ENCODE data around the gene CAPN6.

CAPN6 gene, protein sequence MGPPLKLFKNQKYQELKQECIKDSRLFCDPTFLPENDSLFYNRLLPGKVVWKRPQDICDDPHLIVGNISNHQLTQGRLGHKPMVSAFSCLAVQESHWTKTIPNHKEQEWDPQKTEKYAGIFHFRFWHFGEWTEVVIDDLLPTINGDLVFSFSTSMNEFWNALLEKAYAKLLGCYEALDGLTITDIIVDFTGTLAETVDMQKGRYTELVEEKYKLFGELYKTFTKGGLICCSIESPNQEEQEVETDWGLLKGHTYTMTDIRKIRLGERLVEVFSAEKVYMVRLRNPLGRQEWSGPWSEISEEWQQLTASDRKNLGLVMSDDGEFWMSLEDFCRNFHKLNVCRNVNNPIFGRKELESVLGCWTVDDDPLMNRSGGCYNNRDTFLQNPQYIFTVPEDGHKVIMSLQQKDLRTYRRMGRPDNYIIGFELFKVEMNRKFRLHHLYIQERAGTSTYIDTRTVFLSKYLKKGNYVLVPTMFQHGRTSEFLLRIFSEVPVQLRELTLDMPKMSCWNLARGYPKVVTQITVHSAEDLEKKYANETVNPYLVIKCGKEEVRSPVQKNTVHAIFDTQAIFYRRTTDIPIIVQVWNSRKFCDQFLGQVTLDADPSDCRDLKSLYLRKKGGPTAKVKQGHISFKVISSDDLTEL

DNA sequence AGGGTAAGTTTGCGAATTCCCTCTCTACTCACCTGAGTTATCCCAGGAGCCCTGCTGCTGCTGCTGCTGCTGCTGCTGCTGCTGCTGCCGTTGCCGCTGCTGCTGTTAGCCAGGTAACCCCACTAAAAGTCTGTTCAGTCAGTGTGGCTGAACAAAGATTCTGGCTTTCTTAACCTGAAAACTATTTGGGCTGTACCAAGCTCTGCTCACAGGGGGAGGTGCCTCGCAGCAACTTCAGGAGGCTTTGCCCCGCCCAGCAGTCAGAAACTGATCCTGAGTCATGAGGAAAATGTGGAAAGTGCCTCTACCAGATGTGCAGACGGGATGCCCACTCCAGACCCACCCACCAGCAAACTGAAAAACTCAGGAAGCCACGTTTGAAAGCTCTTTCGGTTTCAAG, at the start of gene CAPN6:
Gene CAPN6 (minus strand): TSS at position 145 of the 400 bp plus-strand sequence. CDS start 6,547 bp downstream, outside the sequence.
- DNase-seq (ENCODE audit: low spot score): peak; percentile 34

DNA sequence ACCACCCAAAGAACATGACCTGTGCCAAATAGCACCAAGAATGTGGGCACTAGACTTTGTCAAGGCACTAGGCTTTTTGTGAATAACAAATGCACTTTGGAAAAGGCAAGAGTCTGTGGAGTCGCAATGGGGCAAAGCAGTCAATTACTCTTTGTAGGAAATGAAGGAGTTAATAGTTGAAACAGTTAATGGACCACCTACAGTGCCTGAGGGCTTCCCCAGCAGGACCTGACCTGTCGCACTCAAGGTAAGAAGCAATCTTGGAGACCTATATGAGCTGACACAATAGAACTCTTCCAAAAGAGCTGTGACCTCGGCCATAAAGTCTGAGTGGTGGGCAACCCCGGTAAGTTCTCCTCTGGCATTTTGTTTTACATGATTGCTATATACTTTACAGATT, 49.2 kb upstream of the CAPN6 start:
- DNase-seq (ENCODE audit: low spot score): no peak

DNA sequence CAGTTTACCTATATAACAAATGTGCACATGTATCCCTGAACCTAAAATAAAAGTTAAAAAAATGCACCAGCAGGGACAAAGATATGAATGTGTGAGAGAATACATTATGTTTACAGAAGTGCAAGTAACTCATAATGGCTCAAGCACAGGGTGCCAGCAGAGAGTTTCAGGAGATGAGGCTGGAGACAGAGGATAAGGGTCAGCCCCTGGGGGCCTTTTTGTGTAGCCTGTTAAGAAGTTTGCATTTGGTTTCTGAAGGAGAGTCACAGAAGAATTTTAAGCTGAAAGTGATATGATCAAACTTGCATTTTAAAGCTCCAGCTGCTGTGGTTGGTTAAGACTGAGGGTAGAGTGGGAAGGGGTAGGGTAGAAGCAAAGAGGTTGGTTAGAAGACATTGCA, 48.6 kb upstream of the CAPN6 start:
- DNase-seq (ENCODE audit: low spot score): no peak

DNA sequence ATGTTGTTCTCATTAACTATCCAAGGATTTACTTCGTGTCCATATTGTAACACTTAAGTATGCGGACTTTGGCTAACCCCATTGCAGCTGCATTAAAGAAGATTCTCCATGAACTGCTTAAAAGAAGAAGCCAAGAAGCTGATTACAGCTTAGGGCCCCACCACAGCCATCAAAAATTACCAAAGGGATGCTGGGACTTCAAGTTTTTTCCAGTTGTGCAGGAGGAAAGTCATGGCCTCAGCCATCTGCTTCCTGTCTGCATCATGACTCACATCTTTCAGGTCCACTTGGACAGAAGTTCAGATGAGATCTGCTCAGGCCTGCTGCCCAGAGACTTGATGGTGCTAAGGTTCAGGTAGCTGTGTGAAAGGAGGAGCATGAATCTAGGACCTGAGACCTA, 38.8 kb upstream of the CAPN6 start:
- DNase-seq (ENCODE audit: low spot score): no peak

DNA sequence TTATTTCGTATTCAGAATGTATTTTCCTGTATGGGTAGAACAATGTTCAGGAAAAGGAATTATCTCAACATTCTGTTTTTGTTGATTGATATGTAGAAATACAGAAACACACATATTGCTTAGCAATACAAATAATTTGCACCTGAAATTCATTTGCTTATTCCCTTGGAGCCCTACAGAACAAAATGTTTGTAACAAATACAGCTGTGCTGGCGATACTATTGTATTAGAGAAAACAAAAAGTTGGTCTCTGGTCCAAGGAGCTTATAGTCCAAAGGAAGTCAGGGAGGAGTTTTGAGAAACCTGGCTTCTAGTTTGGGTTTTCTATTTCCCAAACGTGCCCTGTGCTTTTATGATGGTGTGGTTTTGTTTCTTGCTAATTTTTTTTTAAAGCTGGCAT, 37.8 kb upstream of the CAPN6 start:
- no peak for DNase-seq (ENCODE audit: low spot score)

DNA sequence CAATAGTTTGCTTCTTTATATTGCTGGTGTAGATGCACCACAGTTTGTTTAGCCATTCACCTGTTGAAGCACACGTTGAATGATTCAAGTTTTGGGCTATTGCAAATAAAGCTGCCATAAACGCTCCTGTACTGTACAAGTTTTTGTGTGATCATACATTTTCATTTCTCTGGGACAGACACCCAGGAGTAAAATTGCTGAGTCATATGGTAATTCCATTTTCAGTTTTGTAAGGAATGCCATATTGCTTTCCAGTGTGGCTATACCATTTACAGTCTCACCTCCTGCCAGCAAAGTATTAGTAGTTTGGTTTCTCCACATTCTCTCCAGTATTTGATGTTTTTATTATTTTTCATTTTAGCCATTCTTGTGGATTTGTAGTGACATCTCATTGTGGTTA, 32.0 kb upstream of the CAPN6 start:
- no peak for DNase-seq (ENCODE audit: low spot score)

DNA sequence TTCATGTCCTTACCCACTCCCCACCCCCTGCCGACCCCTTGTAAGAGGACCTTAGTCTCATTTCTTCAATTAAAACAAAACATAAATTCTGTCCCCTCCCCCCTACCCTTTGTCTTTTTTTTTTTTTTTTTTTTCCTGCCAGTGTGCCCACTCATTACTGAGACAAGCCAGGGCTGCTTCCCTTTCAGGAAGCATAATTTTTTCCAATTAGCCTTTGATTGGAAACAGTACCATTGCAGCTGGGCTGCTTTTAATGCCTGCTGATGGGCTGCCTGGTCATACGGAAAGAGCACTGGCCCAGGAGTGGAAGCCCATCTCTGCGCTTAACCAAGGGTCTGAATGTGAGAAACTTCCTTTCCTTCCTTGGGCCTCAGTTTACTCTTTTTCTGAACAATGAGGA, 18.6 kb upstream of the CAPN6 start:
- DNase-seq (ENCODE audit: low spot score): no peak

DNA sequence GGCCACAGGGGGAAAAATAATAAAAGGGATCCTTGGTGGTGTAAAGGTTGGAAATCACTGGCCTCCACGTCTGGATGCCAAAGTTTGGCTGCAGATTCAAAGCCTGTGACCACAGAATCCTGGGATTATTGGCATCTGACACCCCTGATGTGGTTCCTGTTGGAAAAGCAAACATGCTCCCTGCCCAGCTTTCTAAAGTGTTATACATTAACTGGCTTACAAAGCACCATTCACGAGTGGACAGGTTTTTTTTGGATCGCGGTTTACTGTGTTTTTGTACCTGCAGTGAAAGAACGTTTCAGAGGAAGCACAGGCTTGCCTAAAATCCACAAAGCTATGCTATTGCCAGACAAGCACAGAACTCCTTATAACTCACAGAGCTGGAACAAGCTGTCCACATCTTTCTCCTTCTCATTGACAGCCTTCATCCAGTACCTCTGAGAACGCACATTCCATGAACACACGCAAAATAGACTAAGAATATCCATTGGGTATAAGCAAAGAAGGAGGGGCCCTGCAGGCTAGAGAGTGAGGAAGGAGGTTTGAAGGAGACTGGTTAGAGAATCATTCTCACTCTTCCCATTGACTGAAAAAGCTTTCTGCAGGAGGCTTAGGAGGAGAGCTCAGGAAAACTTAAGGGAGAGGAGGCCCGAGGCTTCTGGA, 14.5 kb upstream of the CAPN6 start:
- DNase-seq (ENCODE audit: low spot score): no peak

DNA sequence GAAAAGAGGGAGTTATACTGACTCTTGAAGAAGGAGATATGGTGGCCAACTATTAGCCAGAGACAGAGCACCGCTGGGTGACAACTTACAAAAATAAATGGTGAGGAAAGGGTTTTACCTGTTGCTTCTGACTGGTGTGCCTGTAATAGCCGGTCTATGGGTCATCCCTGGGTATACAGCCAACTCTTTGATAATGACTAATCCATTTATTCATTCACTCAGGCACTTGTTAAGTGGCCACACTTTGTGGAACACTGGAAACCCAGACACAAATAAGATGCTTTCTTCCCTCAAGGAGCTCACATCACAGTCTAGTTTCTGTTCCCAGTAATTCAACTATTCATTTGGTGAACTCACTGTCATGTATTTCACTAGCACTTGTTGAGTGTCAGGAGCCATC, 13.2 kb upstream of the CAPN6 start:
- DNase-seq (ENCODE audit: low spot score): no peak

DNA sequence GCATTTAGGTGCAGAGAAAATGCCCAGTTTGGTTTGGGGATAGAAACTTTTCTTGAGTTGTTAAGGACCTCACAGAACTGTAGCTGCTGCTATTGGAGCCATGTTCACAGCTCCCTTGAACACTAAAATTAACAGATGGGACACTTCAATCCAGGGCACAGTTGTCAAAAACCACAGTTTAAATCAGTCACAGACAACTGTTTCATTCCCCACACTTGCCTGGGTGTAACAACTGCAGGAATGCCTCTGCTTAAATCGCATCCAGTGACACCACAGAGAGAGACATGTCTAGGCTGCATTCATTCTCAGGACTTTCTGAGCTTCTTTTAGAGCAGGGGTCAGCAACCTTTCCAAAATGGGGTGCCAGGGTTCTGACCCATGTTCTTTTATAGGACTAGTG, 12.7 kb upstream of the CAPN6 start:
- no peak for DNase-seq (ENCODE audit: low spot score)

DNA sequence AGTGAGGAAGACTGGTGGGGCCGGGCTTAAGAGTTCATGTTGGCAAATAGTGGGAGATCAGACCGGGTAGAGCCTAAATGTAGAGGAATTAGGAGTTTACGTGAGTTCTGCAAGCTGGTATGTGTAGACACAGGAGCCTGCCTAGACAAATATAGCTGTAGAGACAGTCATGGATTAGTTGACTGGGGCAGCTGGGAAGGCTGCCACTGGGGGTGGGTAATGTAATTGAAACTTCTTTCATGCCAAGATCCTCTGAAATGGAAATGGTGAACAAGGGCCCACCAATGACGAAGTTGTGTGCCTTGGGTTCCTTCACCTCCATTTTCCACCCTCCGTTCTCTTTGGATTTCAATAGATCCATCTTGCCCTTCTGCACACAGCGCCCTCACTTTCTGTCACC, 11.9 kb upstream of the CAPN6 start:
- no peak for DNase-seq (ENCODE audit: low spot score)

DNA sequence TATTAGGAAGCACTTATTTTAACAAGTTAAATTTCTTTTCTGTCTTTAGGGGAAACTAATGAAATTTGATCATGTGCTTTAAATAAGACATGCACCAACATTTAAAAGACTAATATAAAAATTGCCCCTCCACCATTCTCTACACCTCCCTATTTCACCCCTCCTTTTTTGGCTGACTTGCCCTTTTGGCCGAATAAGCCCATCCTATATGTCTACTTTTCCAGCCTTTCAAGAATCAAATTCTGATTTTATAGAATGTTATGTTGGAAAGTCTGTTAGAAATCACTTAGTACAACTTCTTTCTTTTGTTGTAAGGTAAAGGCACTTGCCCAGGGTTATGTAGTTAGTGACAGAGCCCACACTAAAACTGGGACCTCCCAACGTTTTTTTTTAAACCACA, 1.8 kb downstream of the CAPN6 start:
- DNase-seq (ENCODE audit: low spot score): no peak

DNA sequence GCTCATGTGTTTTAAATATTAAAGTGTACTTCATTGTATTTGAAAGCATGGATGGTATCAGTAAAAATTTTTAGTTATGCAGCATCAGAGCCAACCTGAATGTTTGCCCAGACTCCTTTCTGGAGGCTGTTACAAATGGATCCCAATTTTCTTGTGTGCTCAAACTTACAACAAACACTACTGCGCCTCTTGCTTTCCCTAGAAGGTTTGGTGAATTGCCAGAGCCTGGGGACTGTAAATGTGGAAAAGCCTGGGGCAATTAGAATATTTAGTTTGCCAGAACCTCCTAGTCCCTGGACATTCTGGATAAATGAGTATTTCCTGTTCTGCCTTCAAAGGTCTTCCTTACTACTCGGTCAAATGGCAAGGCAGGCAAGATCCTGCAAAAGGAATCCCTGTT, 4.8 kb downstream of the CAPN6 start:
- no peak for DNase-seq (ENCODE audit: low spot score)

DNA sequence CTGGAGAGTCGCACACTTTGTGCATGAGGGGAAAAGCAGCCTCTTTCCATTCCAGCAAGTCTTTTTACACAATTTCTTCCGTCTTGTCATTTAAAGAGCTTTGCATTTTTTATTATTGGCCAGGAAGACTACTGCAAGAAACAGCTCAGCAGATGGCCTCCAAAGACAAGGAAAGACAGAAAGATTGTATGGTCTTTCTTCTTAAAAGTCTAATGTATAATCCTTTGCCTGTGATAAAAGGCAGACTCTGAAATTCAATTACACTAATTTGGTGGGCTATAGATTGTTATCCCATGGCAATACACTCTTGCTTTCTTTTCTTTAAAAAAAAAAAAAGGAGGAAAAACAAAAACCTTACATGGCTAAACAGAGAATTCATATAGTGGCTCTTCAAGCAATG, 5.9 kb downstream of the CAPN6 start:
- no peak for DNase-seq (ENCODE audit: low spot score)

DNA sequence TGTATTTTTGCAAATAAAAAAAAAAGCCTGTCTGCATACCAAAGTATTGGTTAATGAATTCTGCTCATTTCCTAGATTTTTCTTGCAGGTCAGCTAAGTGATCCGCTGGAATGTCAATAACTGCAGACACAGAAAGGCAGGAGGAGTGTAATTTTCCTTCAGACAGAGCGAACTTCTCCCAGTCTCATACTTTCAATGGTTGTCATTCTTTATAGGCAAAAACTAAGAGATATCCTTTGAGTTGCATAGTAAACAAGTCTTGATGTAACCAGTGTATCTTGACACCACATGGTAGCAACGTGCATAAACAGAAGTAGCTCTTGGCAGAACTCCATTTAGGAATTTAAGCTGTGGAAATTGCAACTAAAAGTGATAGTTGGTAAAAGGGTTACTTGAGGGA, 8.2 kb downstream of the CAPN6 start:
- peak; percentile 7 for DNase-seq (ENCODE audit: low spot score)

DNA sequence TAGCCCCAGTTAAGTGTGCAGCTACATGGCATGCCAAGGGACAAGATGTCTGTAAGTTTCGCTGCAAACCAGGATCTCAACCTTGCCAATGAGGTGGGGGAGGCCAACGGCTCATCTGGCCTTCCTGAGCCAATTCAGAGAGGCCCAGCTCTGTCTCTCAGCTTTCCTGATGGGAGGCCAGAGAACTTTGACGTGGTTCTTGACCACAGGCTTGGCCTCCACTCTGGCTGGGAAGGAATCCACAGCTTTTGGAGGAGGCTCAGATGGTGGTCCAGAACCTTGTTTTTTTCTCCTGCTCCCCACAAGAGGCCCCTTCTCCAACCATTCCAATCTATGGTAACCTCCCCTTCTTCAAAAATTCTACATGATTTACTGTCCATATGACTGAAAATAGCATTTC, 9.8 kb downstream of the CAPN6 start:
- no peak for DNase-seq (ENCODE audit: low spot score)

DNA sequence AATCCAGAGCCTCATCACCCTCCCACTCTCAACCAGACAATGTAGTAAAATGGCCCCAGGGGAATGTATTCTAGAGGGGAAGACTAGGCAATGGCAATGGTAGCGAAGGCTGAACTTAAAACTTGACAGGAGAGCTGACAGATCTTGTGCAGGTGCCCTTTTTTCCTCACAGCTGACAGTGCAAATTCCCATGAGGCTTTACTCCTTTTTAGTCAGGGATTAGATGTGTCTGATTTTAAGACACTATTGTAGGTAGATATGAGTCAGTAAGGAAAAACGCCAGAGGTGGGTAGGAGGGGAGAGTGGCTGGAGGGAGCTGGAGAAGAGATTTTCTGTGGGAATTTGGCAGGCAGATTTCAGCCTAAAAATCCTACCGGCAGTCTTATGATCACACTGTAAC, 10.7 kb downstream of the CAPN6 start:
- no peak for DNase-seq (ENCODE audit: low spot score)

DNA sequence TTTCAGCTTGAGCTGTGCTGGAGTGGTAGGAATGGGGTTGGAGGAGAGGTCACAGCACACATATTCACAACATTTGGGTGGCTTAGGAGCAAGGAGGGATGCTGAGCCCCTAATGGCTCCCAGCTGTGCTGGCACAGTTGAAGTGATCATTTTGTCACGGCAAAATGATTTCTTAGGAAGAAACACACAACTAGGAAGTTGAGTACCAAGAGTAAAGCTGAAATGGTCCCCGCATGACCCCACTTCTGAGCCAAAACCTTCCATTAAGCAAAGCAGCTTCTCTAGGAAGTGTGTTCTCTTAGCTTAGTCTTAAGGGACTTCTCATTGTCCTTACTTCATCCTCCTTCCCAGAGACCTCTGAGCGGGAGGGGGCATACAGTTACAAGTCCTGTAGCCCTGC, 12.6 kb downstream of the CAPN6 start:
- DNase-seq (ENCODE audit: low spot score): no peak

DNA sequence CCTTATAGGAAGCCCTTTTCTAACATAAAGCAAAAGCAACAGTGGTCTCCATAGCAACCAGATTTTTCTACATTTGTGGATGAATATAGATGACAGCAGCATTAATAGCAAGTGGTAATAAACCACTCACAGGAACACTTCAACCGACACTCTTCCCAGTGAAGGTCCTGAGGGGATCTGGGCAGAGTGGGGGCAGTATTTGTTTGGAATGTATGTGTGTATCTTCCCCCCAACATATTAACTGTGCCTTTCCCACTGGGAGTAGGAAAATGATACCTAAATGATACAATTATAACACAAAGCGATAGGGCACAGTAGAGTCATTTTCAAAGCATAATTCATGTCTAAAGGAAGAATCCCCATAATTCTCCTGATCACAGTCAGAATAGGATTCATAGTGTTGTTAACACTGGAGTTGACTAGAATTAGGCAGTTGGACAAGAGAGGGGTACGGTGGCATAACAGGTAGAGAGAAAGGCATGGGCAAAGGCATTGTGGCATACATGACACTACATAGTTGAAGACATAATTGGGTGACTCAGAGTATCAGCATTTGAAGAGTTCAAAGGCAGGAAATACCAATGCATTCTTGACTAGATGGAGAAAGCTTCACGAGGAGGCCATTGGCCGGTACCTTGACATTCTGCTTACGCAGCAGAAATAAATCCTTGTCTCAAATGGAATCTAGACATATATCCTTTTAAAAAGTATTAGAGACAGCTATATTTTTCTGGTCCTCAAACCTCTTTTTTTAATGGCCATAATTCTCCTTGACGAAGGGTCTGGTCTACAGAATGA, 15.2 kb downstream of the CAPN6 start:
- DNase-seq (ENCODE audit: low spot score): no peak

DNA sequence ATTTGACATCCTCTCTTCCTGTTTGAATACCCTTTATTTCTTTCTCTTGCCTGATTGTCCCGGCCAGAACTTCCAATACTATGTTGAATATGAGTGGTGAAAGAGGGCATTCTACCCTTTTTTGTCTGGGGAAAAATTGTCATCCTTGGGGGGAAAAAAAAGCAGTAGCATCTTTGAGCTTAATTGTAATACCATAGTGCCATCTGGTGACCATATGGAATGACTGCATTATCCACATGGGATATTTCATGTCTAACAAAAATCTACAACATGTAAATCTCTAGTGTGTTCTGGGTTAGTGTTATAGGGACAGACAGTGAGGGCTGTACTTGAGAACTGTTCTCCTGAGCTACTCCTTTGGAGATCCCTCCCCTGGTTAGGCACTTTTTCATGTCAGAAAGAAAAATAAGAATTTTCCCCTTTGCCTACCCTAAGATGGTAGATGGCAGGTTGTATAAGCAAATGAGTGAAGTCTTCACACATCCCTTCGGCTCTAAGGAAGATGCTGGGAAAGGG, 26.0 kb downstream of the CAPN6 start:
- peak; percentile 27 for DNase-seq (ENCODE audit: low spot score)

DNA sequence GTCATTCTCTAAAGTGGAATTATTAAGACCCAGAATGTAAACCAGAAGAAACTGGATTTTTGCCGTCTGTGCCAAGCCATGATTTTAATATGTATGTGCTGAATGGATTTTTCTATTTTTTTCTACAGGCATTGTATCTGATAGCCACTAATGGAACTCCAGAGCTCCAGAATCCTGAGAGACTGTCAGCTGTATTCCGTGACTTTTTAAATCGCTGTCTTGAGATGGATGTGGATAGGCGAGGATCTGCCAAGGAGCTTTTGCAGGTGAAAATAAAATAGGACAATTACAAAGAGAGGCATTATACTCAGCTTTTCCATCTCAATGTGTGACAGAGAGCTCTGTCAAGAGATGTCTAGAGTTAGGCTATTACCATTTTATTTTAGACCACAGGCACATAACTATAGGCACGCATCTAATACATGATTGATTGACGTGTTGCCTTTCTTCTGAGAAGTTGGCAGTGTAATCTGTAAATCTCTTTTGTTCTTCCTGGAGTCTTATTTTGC, 53.9 kb downstream of the CAPN6 start:
- DNase-seq (ENCODE audit: low spot score): no peak

DNA sequence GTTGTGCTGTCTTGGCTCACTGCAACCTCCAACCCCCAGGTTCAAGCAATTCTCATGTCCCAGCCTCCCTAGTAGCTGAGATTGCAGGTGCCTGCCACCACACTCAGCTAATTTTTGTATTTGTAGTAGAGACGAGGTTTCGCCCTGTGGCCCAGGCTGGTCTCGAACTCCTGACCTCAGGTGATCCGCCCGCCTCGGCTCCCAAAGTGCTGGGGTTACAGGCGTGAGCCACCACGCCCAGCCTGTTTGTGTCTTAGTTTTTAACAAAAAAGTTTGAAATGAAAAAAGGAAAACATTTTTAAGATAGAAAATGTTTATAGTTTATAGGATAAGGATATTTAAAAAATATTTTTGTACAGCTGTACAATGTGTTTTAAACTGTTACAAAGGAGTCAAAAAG, 62.4 kb downstream of the CAPN6 start:
- no peak for DNase-seq (ENCODE audit: low spot score)

Data from GM03348 (cell line).